ENCODE measurements around the gene IDI2. TPM values are rescaled to one million over a fixed set of nuclear protein-coding genes. Genes with fewer than 3 reads are reported as not detected.

IDI2 gene
- polyA plus RNA-seq, 2 of the 4 experiments (the other 2 are of a cell fraction): not detected

DNA sequence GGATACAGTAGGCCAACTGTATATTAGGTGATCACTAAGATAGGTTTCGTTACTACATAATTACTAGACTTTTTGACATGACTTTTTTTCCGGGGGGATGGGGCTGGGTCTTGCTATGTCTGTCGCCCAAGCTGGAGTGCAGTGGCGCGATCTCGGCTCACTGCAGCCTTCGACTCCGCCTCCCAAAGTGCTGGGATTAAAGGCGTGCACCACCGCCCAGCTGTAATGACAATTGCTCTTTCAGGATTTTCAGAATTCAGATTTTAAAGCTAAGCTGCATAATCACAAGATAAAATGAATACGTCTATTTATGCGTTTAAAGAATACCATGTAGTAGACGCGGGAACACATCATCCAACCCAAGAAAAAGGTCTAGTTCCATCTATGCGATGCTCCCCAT is 22.3 kb upstream of the IDI2 start:
- H3K4me1 ChIP-seq: peaks cover 22% of the 10 kb centered on the region
- peak overlapping the region; percentile 90 for H3K4me2 ChIP-seq
- peak overlapping the region; percentile 90 to 91 for H3K27ac ChIP-seq
- TF ChIP-seq EHMT2 (IDR thresholded peaks at IDR 0.05; ENCODE audit: low read depth) (no peak), HDAC2 (IDR thresholded peaks at IDR 0.05) (no peak), HES2 (IDR thresholded peaks at IDR 0.05) (no peak), ZC3H11A (IDR thresholded peaks at IDR 0.05) (no peak), MYC (IDR thresholded peaks at IDR 0.05; ENCODE audit: borderline replicate concordance, low read length) (no peak), ZSCAN20 (CRISPR knock-in tag; IDR thresholded peaks at IDR 0.05) (no peak), RAD21 (conservative IDR thresholded peaks at IDR 0.05 in 1 of 2, IDR thresholded peaks at IDR 0.05 in 1 of 2) (no peak), PHF8 (IDR thresholded peaks at IDR 0.05; ENCODE audit: borderline replicate concordance, low read depth) (no peak), KDM1A (IDR thresholded peaks at IDR 0.05; ENCODE audit: low read depth) (no peak), JUN (IDR thresholded peaks at IDR 0.05) (no peak), SREBF2 (IDR thresholded peaks at IDR 0.05) (no peak), HOXB5 (CRISPR knock-in tag; IDR thresholded peaks at IDR 0.05) (no peak), EHF (CRISPR knock-in tag; IDR thresholded peaks at IDR 0.05) (no peak), EP300 (IDR thresholded peaks at IDR 0.05) (no peak), NFE2L2 (conservative IDR thresholded peaks at IDR 0.05; ENCODE audit: low read length) (no peak), SMC3 (IDR thresholded peaks at IDR 0.05) (no peak), NR3C1 (IDR thresholded peaks at IDR 0.05) (no peak)
- TF ChIP-seq, protein P1, sequence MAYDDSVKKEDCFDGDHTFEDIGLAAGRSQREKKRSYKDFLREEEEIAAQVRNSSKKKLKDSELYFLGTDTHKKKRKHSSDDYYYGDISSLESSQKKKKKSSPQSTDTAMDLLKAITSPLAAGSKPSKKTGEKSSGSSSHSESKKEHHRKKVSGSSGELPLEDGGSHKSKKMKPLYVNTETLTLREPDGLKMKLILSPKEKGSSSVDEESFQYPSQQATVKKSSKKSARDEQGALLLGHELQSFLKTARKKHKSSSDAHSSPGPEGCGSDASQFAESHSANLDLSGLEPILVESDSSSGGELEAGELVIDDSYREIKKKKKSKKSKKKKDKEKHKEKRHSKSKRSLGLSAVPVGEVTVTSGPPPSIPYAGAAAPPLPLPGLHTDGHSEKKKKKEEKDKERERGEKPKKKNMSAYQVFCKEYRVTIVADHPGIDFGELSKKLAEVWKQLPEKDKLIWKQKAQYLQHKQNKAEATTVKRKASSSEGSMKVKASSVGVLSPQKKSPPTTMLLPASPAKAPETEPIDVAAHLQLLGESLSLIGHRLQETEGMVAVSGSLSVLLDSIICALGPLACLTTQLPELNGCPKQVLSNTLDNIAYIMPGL (CRISPR knock-in tag; IDR thresholded peaks at IDR 0.05; ENCODE audit: borderline replicate concordance): no peak
- TF ChIP-seq, protein P2, sequence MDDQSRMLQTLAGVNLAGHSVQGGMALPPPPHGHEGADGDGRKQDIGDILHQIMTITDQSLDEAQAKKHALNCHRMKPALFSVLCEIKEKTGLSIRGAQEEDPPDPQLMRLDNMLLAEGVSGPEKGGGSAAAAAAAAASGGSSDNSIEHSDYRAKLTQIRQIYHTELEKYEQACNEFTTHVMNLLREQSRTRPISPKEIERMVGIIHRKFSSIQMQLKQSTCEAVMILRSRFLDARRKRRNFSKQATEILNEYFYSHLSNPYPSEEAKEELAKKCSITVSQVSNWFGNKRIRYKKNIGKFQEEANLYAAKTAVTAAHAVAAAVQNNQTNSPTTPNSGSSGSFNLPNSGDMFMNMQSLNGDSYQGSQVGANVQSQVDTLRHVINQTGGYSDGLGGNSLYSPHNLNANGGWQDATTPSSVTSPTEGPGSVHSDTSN (IDR thresholded peaks at IDR 0.05): no peak
- TF ChIP-seq, protein P3, sequence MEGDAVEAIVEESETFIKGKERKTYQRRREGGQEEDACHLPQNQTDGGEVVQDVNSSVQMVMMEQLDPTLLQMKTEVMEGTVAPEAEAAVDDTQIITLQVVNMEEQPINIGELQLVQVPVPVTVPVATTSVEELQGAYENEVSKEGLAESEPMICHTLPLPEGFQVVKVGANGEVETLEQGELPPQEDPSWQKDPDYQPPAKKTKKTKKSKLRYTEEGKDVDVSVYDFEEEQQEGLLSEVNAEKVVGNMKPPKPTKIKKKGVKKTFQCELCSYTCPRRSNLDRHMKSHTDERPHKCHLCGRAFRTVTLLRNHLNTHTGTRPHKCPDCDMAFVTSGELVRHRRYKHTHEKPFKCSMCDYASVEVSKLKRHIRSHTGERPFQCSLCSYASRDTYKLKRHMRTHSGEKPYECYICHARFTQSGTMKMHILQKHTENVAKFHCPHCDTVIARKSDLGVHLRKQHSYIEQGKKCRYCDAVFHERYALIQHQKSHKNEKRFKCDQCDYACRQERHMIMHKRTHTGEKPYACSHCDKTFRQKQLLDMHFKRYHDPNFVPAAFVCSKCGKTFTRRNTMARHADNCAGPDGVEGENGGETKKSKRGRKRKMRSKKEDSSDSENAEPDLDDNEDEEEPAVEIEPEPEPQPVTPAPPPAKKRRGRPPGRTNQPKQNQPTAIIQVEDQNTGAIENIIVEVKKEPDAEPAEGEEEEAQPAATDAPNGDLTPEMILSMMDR (IDR thresholded peaks at IDR 0.05): no peak
- WGBS (ENCODE audit: missing lambda C conversion rate): 10% methylated on average over 15 of the region's 15 CpGs
- ATAC-seq (no peak), FAIRE-seq (no peak), DNase-seq (ENCODE audit: low read depth in 1 of 2, low spot score in 1 of 2) (no peak)
- H3K9me3 ChIP-seq: no peaks in the 10 kb centered on the region
- ChIA-PET CTCF (interaction anchor here (0.8 to 1.3 kb wide), 3 partner anchors 11 to 44 kb away, joined by 3 to 6 read pairs (median 4); no protein-coding TSS in a partner anchor), POLR2A (interaction anchor here (1.0 to 3.1 kb wide), 5 partner anchors 11 to 60 kb away, joined by 3 to 23 read pairs (median 3); partner anchors contain the start of gene GTPBP4)
- H3K4me3 ChIP-seq: peak overlapping the region; percentile 88

DNA sequence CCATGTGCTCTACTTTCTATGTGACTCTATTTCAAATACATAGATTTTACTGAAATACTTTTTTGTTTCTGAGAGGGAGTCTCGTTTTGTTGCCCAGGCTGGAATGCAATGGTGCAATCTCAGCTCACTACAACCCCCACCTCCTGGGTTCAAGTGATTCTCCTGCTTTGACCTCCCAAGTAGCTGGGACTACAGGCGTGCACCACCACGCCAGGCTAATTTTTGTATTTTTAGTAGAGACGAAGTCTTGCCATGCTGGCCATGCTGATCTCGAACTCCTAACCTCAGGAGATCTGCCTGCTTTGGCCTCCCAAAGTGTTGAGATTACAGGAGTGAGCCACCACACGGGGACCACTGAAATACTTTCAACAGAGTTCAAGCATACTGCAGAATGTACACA is 19.8 kb upstream of the IDI2 start:
- Histone ChIP-seq H3K4me3 (no peak overlapping the region), H3K27ac (no peak overlapping the region), H3K9me3 (no peaks in the 10 kb centered on the region), H3K4me2 (no peak overlapping the region), H3K4me1 (peaks cover 8% of the 10 kb centered on the region)
- FAIRE-seq: no peak
- POLR2A ChIA-PET: no interaction called here
- DNase-seq (ENCODE audit: low read depth in 1 of 2, low spot score in 1 of 2): no peak
- CTCF ChIA-PET: interaction anchor here (1.0 kb wide), 1 partner anchor 9 kb away, joined by 3 read pairs; no protein-coding TSS in a partner anchor
- TF ChIP-seq RFX5 (IDR thresholded peaks at IDR 0.05) (no peak), BHLHE40 (IDR thresholded peaks at IDR 0.05; ENCODE audit: low read depth, low read length) (no peak)
- TF ChIP-seq, protein P2 (IDR thresholded peaks at IDR 0.05): no peak
- 85% methylated on average over 6 of the region's 6 CpGs for WGBS (ENCODE audit: missing lambda C conversion rate)
- ATAC-seq: no peak

Data from A549 (cell line).